ENCODE data around the gene WDFY2.

DNA sequence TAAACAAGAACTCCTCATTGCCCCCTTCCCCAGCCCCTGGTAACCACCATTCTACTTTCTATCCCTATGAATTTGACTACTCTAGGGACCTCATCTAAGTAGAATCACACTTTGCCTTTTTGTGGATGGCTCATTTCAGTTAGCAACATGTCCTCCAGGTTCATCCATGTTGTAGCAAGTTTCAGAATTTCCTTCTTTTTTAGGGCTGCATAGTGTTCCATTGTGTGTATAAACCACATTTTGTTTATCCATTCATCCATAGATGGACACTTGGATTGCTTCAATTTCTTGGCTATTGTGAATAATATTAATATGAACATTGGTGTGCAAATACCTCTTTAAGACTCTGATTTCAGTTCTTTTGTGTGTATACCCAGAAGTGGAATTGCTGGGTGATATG, 224.5 kb downstream of the WDFY2 start:
- TF ChIP-seq, protein P1, sequence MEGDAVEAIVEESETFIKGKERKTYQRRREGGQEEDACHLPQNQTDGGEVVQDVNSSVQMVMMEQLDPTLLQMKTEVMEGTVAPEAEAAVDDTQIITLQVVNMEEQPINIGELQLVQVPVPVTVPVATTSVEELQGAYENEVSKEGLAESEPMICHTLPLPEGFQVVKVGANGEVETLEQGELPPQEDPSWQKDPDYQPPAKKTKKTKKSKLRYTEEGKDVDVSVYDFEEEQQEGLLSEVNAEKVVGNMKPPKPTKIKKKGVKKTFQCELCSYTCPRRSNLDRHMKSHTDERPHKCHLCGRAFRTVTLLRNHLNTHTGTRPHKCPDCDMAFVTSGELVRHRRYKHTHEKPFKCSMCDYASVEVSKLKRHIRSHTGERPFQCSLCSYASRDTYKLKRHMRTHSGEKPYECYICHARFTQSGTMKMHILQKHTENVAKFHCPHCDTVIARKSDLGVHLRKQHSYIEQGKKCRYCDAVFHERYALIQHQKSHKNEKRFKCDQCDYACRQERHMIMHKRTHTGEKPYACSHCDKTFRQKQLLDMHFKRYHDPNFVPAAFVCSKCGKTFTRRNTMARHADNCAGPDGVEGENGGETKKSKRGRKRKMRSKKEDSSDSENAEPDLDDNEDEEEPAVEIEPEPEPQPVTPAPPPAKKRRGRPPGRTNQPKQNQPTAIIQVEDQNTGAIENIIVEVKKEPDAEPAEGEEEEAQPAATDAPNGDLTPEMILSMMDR (IDR thresholded peaks at IDR 0.05; ENCODE audit: control extremely low read depth in 1 of 3, insufficient read depth in 1 of 3, low read depth in 1 of 3, low read length in 3 of 3), result no peak
- TF ChIP-seq NRF1 (IDR thresholded peaks at IDR 0.05; ENCODE audit: low read depth, low read length), result no peak

All from H1 (cell line).